HG03432 (cell line): Measurements from ENCODE around the gene ANKRD44.

Experiments
- ATAC-seq: cut with Tn5 transposase; IDR thresholded peaks from one replicate; pipeline ENCODE4 v1.9.1; 2021; ENCODE audit warnings: mild to moderate bottlenecking, moderate library complexity; ENCODE audit not compliant: unreplicated experiment

ANKRD44 gene

DNA sequence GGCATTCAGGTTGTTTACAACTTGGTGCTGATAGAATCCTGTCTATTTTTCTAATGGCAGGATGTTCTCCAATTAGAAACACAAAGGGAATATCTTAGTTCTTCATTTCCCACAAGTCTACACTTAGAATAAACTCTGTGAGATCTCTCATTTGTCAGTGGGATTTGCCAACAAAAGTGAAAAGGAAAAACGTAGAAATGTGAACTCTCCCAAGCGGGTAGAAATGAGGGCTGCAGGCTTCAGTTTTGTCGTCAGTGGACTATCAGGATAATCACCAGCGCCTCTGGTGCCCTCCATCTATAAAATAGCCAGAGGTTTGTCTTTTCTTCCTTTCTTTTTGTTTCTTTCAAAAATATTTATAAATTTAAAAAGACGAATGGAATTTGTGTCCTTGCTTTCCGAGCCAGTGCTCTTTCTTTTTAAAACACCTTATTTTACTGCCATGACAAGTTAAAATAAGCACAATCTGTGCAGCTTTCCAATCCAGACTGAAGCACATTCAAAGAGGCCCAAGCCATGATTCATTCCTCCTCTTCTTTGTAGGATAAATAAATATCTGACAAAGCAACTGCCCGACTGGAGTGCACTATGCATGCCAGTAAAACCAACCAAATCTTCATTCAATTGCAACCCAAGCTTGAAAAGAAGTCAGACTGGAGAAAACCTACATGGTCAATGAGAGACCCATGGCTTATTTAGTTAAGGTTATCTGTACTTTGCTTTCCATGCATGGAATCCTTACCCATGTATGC is 185.8 kb downstream of the ANKRD44 start:
- no peak for ATAC-seq

DNA sequence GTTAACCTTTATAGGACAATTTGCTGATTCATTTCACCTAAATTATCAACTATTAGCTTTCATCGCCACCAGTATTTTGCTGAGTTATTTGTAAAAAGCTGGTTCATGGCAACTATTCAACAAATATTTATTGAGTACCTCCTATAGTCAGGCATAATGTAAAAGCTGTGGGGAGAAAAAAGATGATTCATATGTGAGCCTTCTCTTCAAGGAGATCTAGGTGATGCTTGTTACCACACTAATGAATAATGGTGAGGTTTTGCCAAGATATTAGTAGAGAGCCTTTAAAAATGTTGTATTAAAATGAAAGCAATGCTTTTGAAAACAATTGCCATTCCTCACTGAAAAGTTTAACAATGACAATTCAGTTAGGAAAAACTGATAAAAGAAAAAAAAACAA is 187.8 kb downstream of the ANKRD44 start:
- no peak for ATAC-seq

- no peak for ATAC-seq
Observed at GRCh38 chr2:197121756-197122385, 188.7 kb downstream of the ANKRD44 start.

DNA sequence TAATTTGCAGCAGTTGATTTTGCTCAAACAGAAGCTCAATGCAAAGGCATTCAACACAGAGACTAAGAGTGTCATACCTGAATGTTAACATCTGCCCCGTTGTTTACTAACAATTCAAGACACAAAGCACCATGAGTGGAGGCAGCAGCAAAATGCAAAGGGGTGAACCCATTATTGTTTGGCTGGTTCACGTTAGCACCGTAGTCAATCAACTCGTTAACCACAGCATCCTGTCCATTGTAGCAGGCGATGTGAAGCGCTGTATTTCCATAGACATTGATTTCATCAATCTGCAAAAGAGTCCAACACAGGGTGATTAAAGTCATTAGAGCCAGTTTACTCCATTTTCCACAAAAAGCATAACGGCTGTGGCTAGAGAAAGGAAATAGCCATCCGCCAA is 189.3 kb downstream of the ANKRD44 start:
- ATAC-seq, result no peak

- no peak for ATAC-seq
Observed at GRCh38 chr2:197116306-197116879, 194.2 kb downstream of the ANKRD44 start.

GRCh38 chr2:197115325-197115724 is 195.3 kb downstream of the ANKRD44 start:
- no peak for ATAC-seq

DNA sequence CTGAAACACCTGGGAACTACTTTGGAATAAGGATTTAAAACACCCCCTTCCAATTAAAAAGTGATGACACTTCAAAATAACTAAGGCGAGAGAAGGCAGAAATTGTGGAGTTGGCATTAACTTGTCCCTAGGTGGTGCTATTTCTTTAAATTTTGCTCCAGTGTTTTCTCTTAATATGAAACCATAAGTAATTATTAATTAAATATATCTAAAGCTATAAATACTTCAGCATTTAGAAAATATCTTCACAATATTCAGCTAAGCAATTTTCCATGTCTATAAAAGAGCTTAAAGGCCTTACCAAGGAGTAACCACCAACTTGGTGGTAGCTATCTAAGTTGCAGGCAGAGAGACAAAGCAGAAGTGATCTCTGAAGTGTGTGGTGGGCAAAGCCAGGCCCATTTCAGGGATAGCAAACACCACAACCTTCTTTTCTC is 197.3 kb downstream of the ANKRD44 start:
- peak; percentile 78 for ATAC-seq

DNA sequence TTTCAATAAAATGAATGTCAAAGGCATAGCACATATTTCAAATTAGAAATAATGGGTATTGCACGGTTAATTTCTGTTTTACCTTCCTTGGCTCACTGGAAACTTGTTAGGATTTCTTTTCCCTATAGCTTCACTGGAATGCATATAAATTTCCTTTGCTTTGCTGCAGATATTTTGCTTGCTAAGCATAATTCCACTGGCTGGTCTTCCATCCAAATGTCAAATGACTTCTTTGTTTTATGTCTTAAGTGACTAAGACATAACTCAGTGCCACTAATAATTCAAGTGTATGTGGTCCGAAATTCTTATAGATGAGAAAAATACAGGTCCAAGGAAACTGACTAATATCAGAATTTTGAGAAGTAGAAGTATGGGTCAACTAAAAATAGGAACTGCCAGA is 201.3 kb downstream of the ANKRD44 start:
- no peak for ATAC-seq

DNA sequence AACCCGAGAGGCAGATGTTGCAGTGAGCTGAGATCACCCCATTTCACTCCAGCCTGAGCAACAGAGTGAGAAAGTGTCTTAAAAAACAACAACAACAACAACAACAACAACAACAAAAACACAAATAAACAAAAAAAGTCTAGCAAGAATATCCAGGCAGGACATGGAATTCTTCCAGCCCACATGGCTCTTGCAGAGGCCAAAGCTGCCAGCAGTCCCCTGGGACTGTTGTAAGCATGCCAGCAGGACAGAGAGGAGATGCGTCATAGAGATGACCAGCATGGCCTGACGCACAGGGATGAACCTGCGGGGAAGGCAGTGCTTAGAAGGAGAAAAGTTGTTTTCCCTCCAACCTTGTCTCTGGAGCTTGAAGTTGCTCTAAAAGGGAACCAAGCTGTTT is 201.8 kb downstream of the ANKRD44 start:
- ATAC-seq, result no peak

DNA sequence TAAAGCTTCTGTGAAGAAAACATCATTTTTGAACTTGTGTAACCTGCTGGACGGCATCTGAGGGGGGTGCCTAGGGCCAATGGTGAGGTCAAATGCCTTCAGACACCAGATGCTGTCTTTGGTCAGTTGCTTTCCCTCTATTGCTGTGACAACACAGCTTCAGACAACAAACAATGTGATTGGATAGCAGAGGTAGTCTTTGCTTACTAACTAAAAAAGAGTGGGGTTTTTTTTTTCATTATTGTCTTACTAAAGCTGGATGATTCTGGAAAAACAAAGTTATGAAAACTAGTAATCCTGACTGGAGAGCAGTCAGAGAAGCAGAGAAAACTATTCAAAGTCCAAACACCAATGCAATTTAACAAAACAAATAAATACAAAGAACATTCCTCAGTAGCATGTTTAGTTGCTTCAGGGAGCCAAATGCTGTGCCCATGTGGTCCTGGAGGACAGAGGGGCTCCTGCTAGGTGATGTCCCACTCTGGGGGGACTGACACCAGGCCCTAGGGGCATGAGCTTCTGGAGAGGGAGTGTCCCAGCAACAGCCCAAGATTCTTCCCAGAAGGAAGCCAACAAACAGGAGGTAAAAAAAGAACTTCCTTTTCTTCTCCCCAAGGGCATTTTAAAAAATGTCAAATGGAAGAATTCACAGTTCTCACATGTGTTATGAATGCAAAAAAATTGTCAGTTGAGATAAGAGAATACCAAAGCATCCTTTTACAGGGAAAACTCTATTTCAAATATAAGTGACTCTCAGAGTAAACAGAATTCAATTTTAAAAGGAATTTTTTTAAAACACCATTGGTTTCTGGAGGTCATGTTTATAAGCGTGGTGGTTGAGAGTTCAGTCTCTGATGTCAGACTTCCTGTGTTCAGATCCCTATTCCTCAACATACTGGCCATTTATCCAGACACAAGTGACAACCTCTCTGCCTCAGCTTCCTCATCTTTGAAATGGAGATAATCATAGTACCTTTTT is 203.0 kb downstream of the ANKRD44 start:
- ATAC-seq, result no peak

GRCh38 chr2:197103363-197103762 is 207.2 kb downstream of the ANKRD44 start:
- no peak for ATAC-seq

DNA sequence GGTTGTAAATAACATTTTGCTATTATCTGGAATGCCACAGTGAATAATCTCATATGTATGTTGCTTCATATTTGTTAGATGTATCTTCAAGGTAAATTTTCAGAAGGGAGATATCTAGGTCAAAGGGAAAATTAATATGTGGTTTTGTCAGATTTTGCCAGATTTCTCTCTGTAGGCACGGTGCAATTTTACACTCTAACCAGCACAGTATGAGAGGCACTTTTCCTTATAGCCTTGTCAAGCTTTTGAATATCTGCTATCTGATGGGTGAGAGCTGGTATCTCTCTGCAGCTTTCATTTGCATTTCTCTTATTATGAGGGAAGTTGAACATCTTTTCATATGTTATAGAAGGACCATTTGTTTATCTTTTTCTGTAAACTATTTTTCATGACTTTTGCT is 208.3 kb downstream of the ANKRD44 start:
- ATAC-seq, result no peak

- no peak for ATAC-seq
Observed at GRCh38 chr2:197101519-197101918, 209.1 kb downstream of the ANKRD44 start.

- no peak for ATAC-seq
Observed at GRCh38 chr2:197097578-197098366, 212.8 kb downstream of the ANKRD44 start.

DNA sequence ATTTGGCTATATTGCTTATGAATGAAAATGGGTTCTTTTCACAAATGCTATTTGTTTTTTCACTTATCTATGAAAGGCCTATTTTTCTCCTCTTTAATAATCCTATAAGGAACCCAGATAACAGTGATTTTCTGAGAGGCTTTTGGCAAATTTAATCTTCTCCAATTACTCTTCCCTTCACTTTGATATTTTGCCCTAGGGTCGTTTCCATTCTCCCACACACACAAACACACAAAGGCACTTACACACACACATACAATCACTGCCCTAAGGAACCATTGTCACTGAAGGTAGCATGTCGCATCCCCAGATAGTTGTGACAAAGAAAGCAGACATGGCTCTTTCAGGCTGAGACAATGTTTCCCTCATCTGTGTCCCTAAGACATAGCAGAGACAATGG is 213.9 kb downstream of the ANKRD44 start:
- no peak for ATAC-seq

- ATAC-seq, result no peak
Observed at GRCh38 chr2:197092431-197092830, 218.1 kb downstream of the ANKRD44 start.

- ATAC-seq, result no peak
Observed at GRCh38 chr2:197090742-197091367, 219.7 kb downstream of the ANKRD44 start.

- ATAC-seq, result no peak
Observed at GRCh38 chr2:197089655-197090054, 220.9 kb downstream of the ANKRD44 start.

GRCh38 chr2:197088694-197089093 is 221.9 kb downstream of the ANKRD44 start:
- ATAC-seq, result no peak

- peak; percentile 85 for ATAC-seq
Observed at GRCh38 chr2:197086500-197086899, 224.1 kb downstream of the ANKRD44 start.
